ENCODE measurements around the gene GRIA1. TPM values are rescaled to one million over a fixed set of nuclear protein-coding genes. Genes with fewer than 3 reads are reported as not detected.

GRIA1 gene
- total and polyA plus RNA-seq, 10 of the 15 experiments (the other 5 are each of a cell fraction or from before 2014, with no cell fraction given) = 0.04 to 0.18 (median 0.04) TPM; not detected in 7

DNA sequence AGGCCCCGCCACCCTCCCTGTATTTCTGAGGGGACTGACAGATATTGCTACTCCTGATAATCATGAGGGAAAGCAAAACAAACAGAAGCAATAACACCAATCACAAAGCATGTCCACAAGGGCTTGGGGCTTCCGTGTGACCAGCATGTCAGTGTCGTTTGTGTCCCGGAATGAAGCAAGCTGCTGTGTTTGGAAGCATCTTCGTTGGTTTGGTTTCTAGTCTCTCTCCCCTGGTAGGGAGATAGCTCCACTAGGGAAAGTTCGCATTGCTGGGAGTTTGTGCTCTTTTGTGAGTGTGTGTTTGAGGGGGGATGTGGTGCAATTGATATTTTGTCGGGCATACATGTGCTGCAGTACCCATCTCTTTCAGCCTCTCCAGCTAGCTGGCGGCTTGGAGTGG is 1.4 kb downstream of the GRIA1 start:
- TF ChIP-seq ZNF207 (IDR thresholded peaks at IDR 0.05; ENCODE audit: borderline replicate concordance) = no peak
- no peak for TF ChIP-seq IKZF1 (conservative IDR thresholded peaks at IDR 0.05)
- H3K36me3 ChIP-seq (ENCODE audit: control insufficient read depth in 2 of 2, insufficient read depth in 2 of 2, low read length in 1 of 2) = no peaks in the 10 kb centered on the region
- H3K9ac ChIP-seq (ENCODE audit: control insufficient read depth, insufficient read depth, low read length) = no peak overlapping the region
- ChIA-PET CTCF (no interaction called here), SMC1A (ENCODE audit: uncharacterized antibody, unreplicated experiment) (no interaction called here), RAD21 (ENCODE audit: unreplicated experiment) (no interaction called here), POLR2A (no interaction called here)
- intact Hi-C loops (cut with micrococcal nuclease; ENCODE audit: unreplicated experiment) (no loop called here), in situ Hi-C loops (cut with MboI) (no loop called here)
- FAIRE-seq (no peak), DNase-seq (ENCODE audit: low read depth, low spot score) (no peak), ATAC-seq (no peak)
- no peaks in the 10 kb centered on the region for H3K9me3 ChIP-seq (replicated peaks; ENCODE audit: control insufficient read depth, insufficient read depth, low read length)
- no TSS peak for BruUV-seq (replicated peaks)
- H3K4me1 ChIP-seq (ENCODE audit: control insufficient read depth, insufficient read depth, low read length) = no peaks in the 10 kb centered on the region
- H3K4me2 ChIP-seq (ENCODE audit: control insufficient read depth, insufficient read depth) = no peak overlapping the region
- H3K27me3 ChIP-seq (replicated peaks in 1 of 2; ENCODE audit: control insufficient read depth in 2 of 2, insufficient read depth in 2 of 2, low read length in 1 of 2) = peaks cover 5 to 8% of the 10 kb centered on the region in 2 experiments; a peak in 3 of 4 replicates
- 15% methylated on average over 8 of the region's 8 CpGs for WGBS (ENCODE audit: insufficient coverage, insufficient replicate concordance, low lambda C conversion rate, missing lambda C conversion rate)
- H3K27ac ChIP-seq (ENCODE audit: control insufficient read depth, insufficient read depth) = no peak overlapping the region
- no peak overlapping the region for H2AFZ ChIP-seq (ENCODE audit: control insufficient read depth, low read depth, low read length)
- no peak overlapping the region for H3K4me3 ChIP-seq
- H3K79me2 ChIP-seq (ENCODE audit: control insufficient read depth, insufficient read depth, low read length) = no peaks in the 10 kb centered on the region
- no peaks in the 10 kb centered on the region for H4K20me1 ChIP-seq (ENCODE audit: control insufficient read depth, insufficient read depth)

DNA sequence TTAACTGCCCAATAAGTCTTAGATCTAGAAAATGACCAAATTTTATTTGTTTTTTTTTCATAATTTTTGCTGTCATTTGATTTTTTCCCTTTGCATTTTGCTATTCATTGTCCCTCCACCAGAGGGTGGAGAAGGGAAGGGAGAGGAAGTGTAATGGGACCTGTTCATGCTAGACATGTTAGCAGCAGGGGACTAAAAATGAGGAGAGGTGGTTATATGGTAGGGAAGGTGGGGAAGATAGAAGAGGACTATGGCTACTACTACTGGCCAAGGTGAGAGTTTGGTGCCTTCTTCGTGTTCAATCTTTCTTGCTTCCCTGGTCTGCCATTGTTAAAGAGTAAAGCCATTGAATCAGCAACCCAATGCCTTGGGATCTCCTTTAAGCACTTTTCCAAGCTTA is 6.4 kb downstream of the GRIA1 start:
- H3K4me1 ChIP-seq (ENCODE audit: control insufficient read depth, insufficient read depth, low read length) = no peaks in the 10 kb centered on the region
- no peak overlapping the region for H3K4me3 ChIP-seq
- no TSS peak for BruUV-seq (replicated peaks)
- CTCF ChIA-PET = interaction anchor here (0.9 to 9.3 kb wide), 6 partner anchors 10 to 468 kb away, joined by 3 to 65 read pairs (median 4); no protein-coding TSS in a partner anchor
- intact Hi-C loops (cut with micrococcal nuclease; ENCODE audit: unreplicated experiment) (loop anchor here (1.0 kb wide), 1 partner anchor 468 kb away; no protein-coding TSS in a partner anchor), in situ Hi-C loops (cut with MboI) (no loop called here)
- no peaks in the 10 kb centered on the region for H3K79me2 ChIP-seq (ENCODE audit: control insufficient read depth, insufficient read depth, low read length)
- no peak overlapping the region for H2AFZ ChIP-seq (ENCODE audit: control insufficient read depth, low read depth, low read length)
- no peak overlapping the region for H3K27ac ChIP-seq (ENCODE audit: control insufficient read depth, insufficient read depth)
- DNase-seq (ENCODE audit: low read depth, low spot score) = no peak
- peak; percentile 57; the same call in 2 of the 3 replicates for ATAC-seq
- no peaks in the 10 kb centered on the region; a peak in 1 of 4 replicates for H3K27me3 ChIP-seq (replicated peaks in 1 of 2; ENCODE audit: control insufficient read depth in 2 of 2, insufficient read depth in 2 of 2, low read length in 1 of 2)
- SMC1A ChIA-PET (ENCODE audit: uncharacterized antibody, unreplicated experiment) = interaction anchor here (0.7 to 2.6 kb wide), 8 partner anchors 9 to 468 kb away, joined by 3 to 22 read pairs (median 3); no protein-coding TSS in a partner anchor
- RAD21 ChIA-PET (ENCODE audit: unreplicated experiment) = interaction anchor here (0.8 to 4.4 kb wide), 3 partner anchors 218 to 468 kb away, joined by 3 to 25 read pairs (median 4); no protein-coding TSS in a partner anchor
- H4K20me1 ChIP-seq (ENCODE audit: control insufficient read depth, insufficient read depth) = no peaks in the 10 kb centered on the region
- no peak overlapping the region for H3K4me2 ChIP-seq (ENCODE audit: control insufficient read depth, insufficient read depth)
- WGBS (ENCODE audit: insufficient coverage, insufficient replicate concordance, low lambda C conversion rate, missing lambda C conversion rate) = 0% methylated on average over 1 of the region's 1 CpG
- FAIRE-seq = no peak
- POLR2A ChIA-PET = no interaction called here
- H3K36me3 ChIP-seq (ENCODE audit: control insufficient read depth in 2 of 2, insufficient read depth in 2 of 2, low read length in 1 of 2) = no peaks in the 10 kb centered on the region
- no peak overlapping the region for H3K9ac ChIP-seq (ENCODE audit: control insufficient read depth, insufficient read depth, low read length)
- H3K9me3 ChIP-seq (replicated peaks; ENCODE audit: control insufficient read depth, insufficient read depth, low read length) = no peaks in the 10 kb centered on the region
- TF ChIP-seq, protein P1, sequence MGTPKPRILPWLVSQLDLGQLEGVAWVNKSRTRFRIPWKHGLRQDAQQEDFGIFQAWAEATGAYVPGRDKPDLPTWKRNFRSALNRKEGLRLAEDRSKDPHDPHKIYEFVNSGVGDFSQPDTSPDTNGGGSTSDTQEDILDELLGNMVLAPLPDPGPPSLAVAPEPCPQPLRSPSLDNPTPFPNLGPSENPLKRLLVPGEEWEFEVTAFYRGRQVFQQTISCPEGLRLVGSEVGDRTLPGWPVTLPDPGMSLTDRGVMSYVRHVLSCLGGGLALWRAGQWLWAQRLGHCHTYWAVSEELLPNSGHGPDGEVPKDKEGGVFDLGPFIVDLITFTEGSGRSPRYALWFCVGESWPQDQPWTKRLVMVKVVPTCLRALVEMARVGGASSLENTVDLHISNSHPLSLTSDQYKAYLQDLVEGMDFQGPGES (IDR thresholded peaks at IDR 0.05) = no peak
- no peak for TF ChIP-seq MXI1 (IDR thresholded peaks at IDR 0.05; ENCODE audit: low read depth, low read length)
- no peak for TF ChIP-seq HDAC2 (IDR thresholded peaks at IDR 0.05)
- TF ChIP-seq SREBF1 (IDR thresholded peaks at IDR 0.05; ENCODE audit: low read length) = no peak
- no peak for TF ChIP-seq FOS (IDR thresholded peaks at IDR 0.05; ENCODE audit: borderline replicate concordance, extremely low read depth, insufficient read length)
- TF ChIP-seq CTCF (IDR thresholded peaks at IDR 0.05 in 2 of 3, conservative IDR thresholded peaks at IDR 0.05 in 1 of 3; ENCODE audit: control insufficient read depth in 2 of 3, extremely low read depth in 1 of 3, insufficient read depth in 1 of 3, low read depth in 3 of 3, low read length in 3 of 3) = peak; percentile 52 to 68 (median 55)
- TF ChIP-seq NFIC (IDR thresholded peaks at IDR 0.05; ENCODE audit: low read depth, low read length) = no peak
- no peak for TF ChIP-seq ASH2L (IDR thresholded peaks at IDR 0.05; ENCODE audit: borderline replicate concordance, low read depth)
- TF ChIP-seq POLR2AphosphoS5 (IDR thresholded peaks at IDR 0.05; ENCODE audit: low read length) = no peak
- TF ChIP-seq, protein P2, sequence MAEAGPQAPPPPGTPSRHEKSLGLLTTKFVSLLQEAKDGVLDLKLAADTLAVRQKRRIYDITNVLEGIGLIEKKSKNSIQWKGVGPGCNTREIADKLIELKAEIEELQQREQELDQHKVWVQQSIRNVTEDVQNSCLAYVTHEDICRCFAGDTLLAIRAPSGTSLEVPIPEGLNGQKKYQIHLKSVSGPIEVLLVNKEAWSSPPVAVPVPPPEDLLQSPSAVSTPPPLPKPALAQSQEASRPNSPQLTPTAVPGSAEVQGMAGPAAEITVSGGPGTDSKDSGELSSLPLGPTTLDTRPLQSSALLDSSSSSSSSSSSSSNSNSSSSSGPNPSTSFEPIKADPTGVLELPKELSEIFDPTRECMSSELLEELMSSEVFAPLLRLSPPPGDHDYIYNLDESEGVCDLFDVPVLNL (IDR thresholded peaks at IDR 0.05; ENCODE audit: low read depth, low read length) = no peak
- TF ChIP-seq TAF1 (IDR thresholded peaks at IDR 0.05; ENCODE audit: borderline replicate concordance, low read depth, low read length) = no peak
- peak; percentile 41; the same call in 1 of the 2 replicates for TF ChIP-seq SPI1 (IDR thresholded peaks at IDR 0.05; ENCODE audit: borderline replicate concordance, insufficient read depth, low read depth, low read length)

Measured in GM12878 (cell line).